HEK293T (cell line): ENCODE results near the gene TUBB1.

Experiments used
- CTCF ChIA-PET: fragments of 350-600 bp; formaldehyde crosslinking; extraction: SDS; loops from one replicate; lab custom pipeline; 2021; ENCODE audit warnings: antibody characterized with exemption, inconsistent platforms; lab: Yijun Ruan, JAX
- POLR2A ChIA-PET: fragments of 350-600 bp; formaldehyde crosslinking; extraction: SDS; loops from one replicate; lab custom pipeline; 2020; ENCODE audit warnings: antibody characterized with exemption, inconsistent platforms; lab: Yijun Ruan, JAX
- DNase-seq: peaks from one replicate; pipeline ENCODE4 v3.0.0; 2012; ENCODE audit warnings: mixed read lengths; ENCODE audit errors: extremely low spot score
- ARNT ChIP-seq: fragments of 450-650 bp; IDR thresholded peaks from 2 replicates; pipeline ENCODE4 v1.6.1; 2017; ENCODE audit warnings: mild to moderate bottlenecking
- BHLHE40 ChIP-seq: fragments of 450-650 bp; IDR thresholded peaks from 2 replicates; pipeline ENCODE4 v1.6.1; 2016; ENCODE audit warnings: mild to moderate bottlenecking, moderate library complexity, borderline replicate concordance
- CTBP1 ChIP-seq: fragments of 450-650 bp; IDR thresholded peaks from 2 replicates; pipeline ENCODE4 v1.6.1; 2016; ENCODE audit warnings: borderline replicate concordance
- ELF4 ChIP-seq: fragments of 450-650 bp; IDR thresholded peaks from 2 replicates; pipeline ENCODE4 v1.6.1; 2017; ENCODE audit warnings: antibody characterized with exemption
- FOXA1 ChIP-seq: fragments of 450-650 bp; IDR thresholded peaks from 2 replicates; pipeline ENCODE4 v1.6.1; 2016; ENCODE audit warnings: mild to moderate bottlenecking
- FOXK2 ChIP-seq: fragments of 450-650 bp; IDR thresholded peaks from 2 replicates; pipeline ENCODE4 v1.6.1; 2016; ENCODE audit warnings: mild to moderate bottlenecking
- FOXM1 ChIP-seq: fragments of 450-650 bp; IDR thresholded peaks from 2 replicates; pipeline ENCODE4 v1.6.1; 2017; ENCODE audit warnings: mild to moderate bottlenecking, borderline replicate concordance
- HDGF ChIP-seq: fragments of 450-650 bp; IDR thresholded peaks from 2 replicates; pipeline ENCODE4 v1.6.1; 2017; ENCODE audit warnings: antibody characterized with exemption, borderline replicate concordance
- L3MBTL2 ChIP-seq: fragments of 450-650 bp; conservative IDR thresholded peaks from 2 replicates; pipeline ENCODE4 v1.6.1; 2016; ENCODE audit warnings: mild to moderate bottlenecking
- LEF1 ChIP-seq: fragments of 450-650 bp; IDR thresholded peaks from 2 replicates; pipeline ENCODE4 v1.6.1; 2017; ENCODE audit warnings: mild to moderate bottlenecking, borderline replicate concordance
- NFRKB ChIP-seq: fragments of 450-650 bp; IDR thresholded peaks from 2 replicates; pipeline ENCODE4 v1.6.1; 2016; ENCODE audit warnings: mild to moderate bottlenecking, moderate library complexity
- PKNOX1 ChIP-seq: fragments of 450-650 bp; IDR thresholded peaks from 2 replicates; pipeline ENCODE4 v1.6.1; 2016
- SP1 ChIP-seq: fragments of 450-650 bp; IDR thresholded peaks from 2 replicates; pipeline ENCODE4 v1.6.1; 2017
- SUZ12 ChIP-seq: fragments of 450-650 bp; IDR thresholded peaks from 2 replicates; pipeline ENCODE4 v1.6.1; 2016; ENCODE audit warnings: mild to moderate bottlenecking
- TARDBP ChIP-seq: fragments of 450-650 bp; IDR thresholded peaks from 2 replicates; pipeline ENCODE4 v1.6.1; 2016
- ZNF384 ChIP-seq: fragments of 450-650 bp; IDR thresholded peaks from 2 replicates; pipeline ENCODE4 v1.6.1; 2016

TUBB1 gene

GRCh38 chr20:59071216-59071615, 52.0 kb downstream of the TUBB1 start:
- POLR2A ChIA-PET = no interaction called here
- TF ChIP-seq ARNT (no peak), ZNF384 (no peak), CTBP1 (no peak), HDGF (no peak), FOXA1 (no peak), SP1 (no peak), L3MBTL2 (no peak), SUZ12 (no peak), PKNOX1 (no peak), LEF1 (no peak), BHLHE40 (no peak), NFRKB (no peak), ELF4 (no peak), FOXK2 (no peak), TARDBP (no peak), FOXM1 (no peak)
- CTCF ChIA-PET = interaction anchor here (0.6 to 0.7 kb wide), 2 partner anchors 39 to 421 kb away, joined by 3 read pairs; partner anchors contain the start of gene ATP5F1E
- no peak for DNase-seq

DNA sequence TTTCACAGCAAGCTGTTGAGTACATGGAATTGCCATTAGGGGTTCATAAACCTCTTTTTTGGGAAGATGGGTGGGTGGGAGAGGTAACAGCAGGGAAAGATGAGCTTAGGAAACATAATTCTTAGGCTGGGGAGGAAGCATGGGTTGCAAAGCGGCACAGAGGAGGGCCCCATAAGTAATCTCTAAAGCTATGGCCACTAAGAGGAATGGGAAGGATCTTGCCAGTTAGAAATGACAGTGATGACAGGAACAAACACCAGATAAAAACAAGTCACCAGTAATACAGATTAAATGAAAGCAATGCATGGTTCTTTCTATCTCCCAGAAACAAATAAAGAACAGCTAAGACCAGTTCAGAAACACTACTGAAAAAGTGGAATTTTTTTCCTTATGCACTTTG, 54.4 kb downstream of the TUBB1 start:
- ChIA-PET CTCF (no interaction called here), POLR2A (no interaction called here)
- no peak for TF ChIP-seq LEF1
- TF ChIP-seq HDGF = no peak
- TF ChIP-seq PKNOX1 = no peak
- TF ChIP-seq ARNT = no peak
- TF ChIP-seq BHLHE40 = no peak
- TF ChIP-seq SUZ12 = no peak
- TF ChIP-seq ELF4 = no peak
- no peak for TF ChIP-seq SP1
- TF ChIP-seq NFRKB = no peak
- no peak for TF ChIP-seq TARDBP
- TF ChIP-seq L3MBTL2 = no peak
- no peak for TF ChIP-seq FOXA1
- TF ChIP-seq CTBP1 = no peak
- no peak for TF ChIP-seq ZNF384
- TF ChIP-seq FOXM1 = no peak
- TF ChIP-seq FOXK2 = no peak
- DNase-seq = no peak

GRCh38 chr20:59074456-59074855, 55.2 kb downstream of the TUBB1 start:
- no peak for DNase-seq
- ChIA-PET POLR2A (no interaction called here), CTCF (no interaction called here)
- TF ChIP-seq BHLHE40 (no peak), PKNOX1 (no peak), HDGF (no peak), CTBP1 (no peak), ELF4 (no peak), FOXM1 (no peak)

DNA sequence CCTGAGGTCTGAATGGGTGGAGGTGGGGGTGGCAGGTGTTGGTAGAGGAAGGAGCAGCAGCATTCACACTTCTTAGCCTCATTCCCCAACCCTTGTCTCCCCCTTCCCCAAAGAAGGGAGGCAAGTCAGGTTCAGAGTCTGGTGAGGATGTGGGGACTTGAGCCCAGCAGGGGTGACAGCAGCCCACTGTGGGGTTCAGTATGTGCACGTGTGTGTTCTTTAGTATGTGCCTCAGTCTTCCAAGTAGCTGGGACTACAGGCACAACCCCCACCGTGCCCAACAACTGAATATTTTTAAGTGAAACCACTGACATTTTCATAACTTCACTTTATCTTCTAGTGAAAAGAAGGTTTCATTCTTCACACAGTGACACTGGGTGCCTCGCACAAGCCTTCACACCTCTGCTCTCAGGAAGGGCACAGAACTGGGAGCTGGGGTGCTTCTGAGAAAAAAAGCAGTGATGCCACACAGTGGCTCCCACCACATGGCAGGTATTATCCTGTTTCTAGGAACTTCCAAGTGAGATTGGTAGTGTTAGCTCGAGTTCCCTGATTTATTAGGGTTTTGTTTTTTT, 56.8 kb downstream of the TUBB1 start:
- CTCF ChIA-PET = interaction anchor here (0.5 kb wide), 1 partner anchor 380 kb away, joined by 3 read pairs; no protein-coding TSS in a partner anchor

More for the DNA sequence above, 56.8 kb downstream of the TUBB1 start:
- TF ChIP-seq HDGF = no peak
- TF ChIP-seq PKNOX1 = no peak
- POLR2A ChIA-PET = no interaction called here
- no peak for DNase-seq
